ENCODE data around the gene CPLX1. TPM values are rescaled to one million over a fixed set of nuclear protein-coding genes. Genes with fewer than 3 reads are reported as not detected.

Gene CPLX1
- total RNA-seq, 4 donors from 2014 or later, result 0.38 to 0.44 TPM; not detected in 2

- Histone ChIP-seq H3K36me3 (peaks cover 95% of the 10 kb centered on the region), H3K27ac (no peak overlapping the region), H3K4me3 (no peak overlapping the region), H3K9me3 (no peaks in the 10 kb centered on the region), H3K27me3 (no peaks in the 10 kb centered on the region), H3K4me1 (no peaks in the 10 kb centered on the region)
- 88% methylated on average over 18 of the region's 24 CpGs for WGBS
- no peak for DNase-seq (ENCODE audit: low spot score in 2 of 2)
- TF ChIP-seq POLR2A (IDR thresholded peaks at IDR 0.05) (no peak), EP300 (IDR thresholded peaks at IDR 0.05) (no peak), CTCF (IDR thresholded peaks at IDR 0.05) (no peak), POLR2AphosphoS5 (IDR thresholded peaks at IDR 0.05) (no peak)
Observed at GRCh38 chr4:866068-866760, 40.3 kb upstream of the CPLX1 start.

GRCh38 chr4:865572-865971 is 39.6 kb upstream of the CPLX1 start:
- peaks cover 95% of the 10 kb centered on the region for H3K36me3 ChIP-seq
- no peaks in the 10 kb centered on the region for H3K4me1 ChIP-seq
- no peaks in the 10 kb centered on the region for H3K27me3 ChIP-seq
- TF ChIP-seq CTCF (IDR thresholded peaks at IDR 0.05) (no peak), POLR2A (IDR thresholded peaks at IDR 0.05) (no peak)
- WGBS, result 93% methylated on average over 16 of the region's 18 CpGs
- DNase-seq (ENCODE audit: low spot score in 2 of 2), result no peak
- H3K9me3 ChIP-seq, result no peaks in the 10 kb centered on the region
- no peak overlapping the region for H3K4me3 ChIP-seq
- H3K27ac ChIP-seq, result no peak overlapping the region

GRCh38 chr4:865121-865465 is 39.2 kb upstream of the CPLX1 start:
- H3K36me3 ChIP-seq, result peaks cover 95% of the 10 kb centered on the region

GRCh38 chr4:864456-865120 is 38.7 kb upstream of the CPLX1 start:
- Histone ChIP-seq H3K4me1 (no peaks in the 10 kb centered on the region), H3K9me3 (no peaks in the 10 kb centered on the region), H3K27ac (no peak overlapping the region), H3K4me3 (no peak overlapping the region), H3K36me3 (peaks cover 97% of the 10 kb centered on the region), H3K27me3 (no peaks in the 10 kb centered on the region)
- 91% methylated on average over 27 of the region's 42 CpGs for WGBS
- DNase-seq (ENCODE audit: low spot score in 2 of 2), result no peak
- no peak for TF ChIP-seq CTCF (IDR thresholded peaks at IDR 0.05)
- no peak for TF ChIP-seq POLR2A (IDR thresholded peaks at IDR 0.05)
- no peak for TF ChIP-seq POLR2AphosphoS5 (IDR thresholded peaks at IDR 0.05)
- no peak for TF ChIP-seq EP300 (IDR thresholded peaks at IDR 0.05)

More at GRCh38 chr4:865121-865465, 39.2 kb upstream of the CPLX1 start:
- Histone ChIP-seq H3K27me3 (no peaks in the 10 kb centered on the region), H3K4me1 (no peaks in the 10 kb centered on the region), H3K9me3 (no peaks in the 10 kb centered on the region), H3K27ac (no peak overlapping the region), H3K4me3 (no peak overlapping the region)
- WGBS, result 85% methylated on average over 4 of the region's 11 CpGs
- TF ChIP-seq POLR2A (IDR thresholded peaks at IDR 0.05) (no peak), CTCF (IDR thresholded peaks at IDR 0.05) (no peak), EP300 (IDR thresholded peaks at IDR 0.05) (no peak), POLR2AphosphoS5 (IDR thresholded peaks at IDR 0.05) (no peak)
- DNase-seq (ENCODE audit: low spot score in 2 of 2), result no peak

- Histone ChIP-seq H3K4me1 (no peaks in the 10 kb centered on the region), H3K4me3 (no peak overlapping the region), H3K27ac (no peak overlapping the region), H3K36me3 (peaks cover 90% of the 10 kb centered on the region), H3K27me3 (no peaks in the 10 kb centered on the region), H3K9me3 (no peaks in the 10 kb centered on the region)
- no peak for DNase-seq (ENCODE audit: low spot score in 2 of 2)
- 94% methylated on average over 14 of the region's 21 CpGs for WGBS
- no peak for TF ChIP-seq CTCF (IDR thresholded peaks at IDR 0.05)
- no peak for TF ChIP-seq POLR2AphosphoS5 (IDR thresholded peaks at IDR 0.05)
- no peak for TF ChIP-seq EP300 (IDR thresholded peaks at IDR 0.05)
- no peak for TF ChIP-seq POLR2A (IDR thresholded peaks at IDR 0.05)
Observed at GRCh38 chr4:860561-860960, 34.6 kb upstream of the CPLX1 start.
